Thoracic aorta (tissue), 2 donors: ENCODE measurements around the gene ZNF423. TPM values are rescaled to one million over a fixed set of nuclear protein-coding genes. Genes with fewer than 3 reads are reported as not detected.

Experiments used
- ATAC-seq: fragments of 150-250 bp; one replicate; pipeline ENCODE4 v1.8.0; 2017; ENCODE audit warnings: low read depth; ENCODE audit not compliant: insufficient number of reproducible peaks, low FRiP score
- DNase-seq: peaks from one replicate; pipeline ENCODE4 v3.0.0-alpha.2; 2020; ENCODE audit warnings: low spot score
- H3K27ac ChIP-seq, 2 donors: fragments of 200-600 bp; sonication (generic); 1 replicate in 1 of 2; 2 replicates in 1 of 2; pipeline ENCODE4 v1.5.1; 2016; ENCODE audit warnings: mild to moderate bottlenecking in 2 of 2, moderate library complexity in 2 of 2
- H3K27me3 ChIP-seq: fragments of 200-600 bp; sonication (generic); replicated peaks from 2 replicates; pipeline ENCODE4 v1.6.0; 2016; ENCODE audit warnings: mild to moderate bottlenecking; ENCODE audit not compliant: insufficient read depth
- H3K36me3 ChIP-seq: fragments of 200-600 bp; sonication (generic); one replicate; pipeline ENCODE4 v1.5.1; 2016
- H3K4me1 ChIP-seq, 2 donors: fragments of 200-600 bp; sonication (generic); 1 replicate in 1 of 2; 2 replicates in 1 of 2; pipeline versions ENCODE4 v1.5.1 to v1.6.0; 2016; ENCODE audit warnings: low read depth in 2 of 2, mild to moderate bottlenecking in 1 of 2; ENCODE audit not compliant: control insufficient read depth in 1 of 2
- H3K4me3 ChIP-seq: fragments of 200-600 bp; sonication (generic); 2 replicates; pipeline ENCODE4 v1.5.1; 2016; ENCODE audit warnings: mild to moderate bottlenecking
- H3K9me3 ChIP-seq: fragments of 200-600 bp; sonication (generic); 2 replicates; pipeline ENCODE4 v1.5.1; 2016
- CTCF ChIP-seq: fragments of 200-600 bp; sonication (generic); IDR thresholded peaks from one replicate; pipeline ENCODE4 v1.5.1; 2019; ENCODE audit warnings: antibody characterized with exemption
- total RNA-seq, 2 donors: library from RNA; depleted of rRNA; stranded (reverse); fragments of >200 nt; gene quantifications; one replicate each; pipeline versions ENCODE4 v1.1.0 to v1.2.3, GENCODE V29; 2016

Gene ZNF423
- total RNA-seq, 2 donors from 2014 or later, result 16.2 to 22.9 TPM

- Histone ChIP-seq H3K9me3 (no peaks in the 10 kb centered on the region), H3K4me3 (no peak overlapping the region), H3K36me3 (no peaks in the 10 kb centered on the region), H3K27ac (no peak overlapping the region), H3K4me1 (peaks cover 11 to 20% of the 10 kb centered on the region in 2 donors), H3K27me3 (no peaks in the 10 kb centered on the region)
- DNase-seq (no peak), ATAC-seq (no peak)
- TF ChIP-seq CTCF, result no peak
Observed at GRCh38 chr16:49594685-49595498, 261.0 kb downstream of the ZNF423 start.

GRCh38 chr16:49594153-49594552, 261.8 kb downstream of the ZNF423 start:
- peaks cover 11 to 20% of the 10 kb centered on the region in 2 donors for H3K4me1 ChIP-seq
- no peak for TF ChIP-seq CTCF
- H3K27ac ChIP-seq, result no peak overlapping the region
- no peaks in the 10 kb centered on the region for H3K36me3 ChIP-seq
- H3K4me3 ChIP-seq, result no peak overlapping the region
- H3K27me3 ChIP-seq, result no peaks in the 10 kb centered on the region
- DNase-seq, result no peak
- ATAC-seq, result no peak
- no peaks in the 10 kb centered on the region for H3K9me3 ChIP-seq

DNA sequence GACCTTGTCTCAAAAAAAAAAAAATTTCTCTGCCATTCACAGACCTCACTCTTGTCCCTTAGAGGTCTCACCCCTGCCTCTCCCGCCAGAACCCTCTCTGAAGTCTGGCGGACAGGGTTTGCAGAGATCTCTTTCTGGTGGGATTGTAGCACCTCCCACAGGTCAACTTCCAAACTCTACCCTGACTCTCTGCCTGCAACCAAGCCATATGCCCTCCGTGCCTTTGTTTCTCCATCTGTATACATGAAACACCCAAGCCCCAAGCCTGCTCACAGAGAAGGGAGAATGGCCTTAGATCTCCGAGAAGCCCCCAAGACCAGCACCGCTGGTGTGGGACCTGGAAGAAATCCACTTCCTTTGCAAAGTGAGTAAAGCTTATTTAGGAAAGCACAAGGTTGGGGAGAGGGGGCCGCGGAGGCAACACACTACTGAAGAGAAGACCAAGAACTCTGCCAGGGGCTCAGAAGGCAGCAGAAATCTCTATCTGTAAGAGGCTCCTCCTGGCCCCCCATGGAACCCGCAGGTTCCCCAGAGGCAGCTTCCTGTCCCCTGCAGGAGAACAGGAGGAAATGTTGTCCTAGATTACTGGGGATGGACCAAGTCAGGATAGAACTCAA, 262.4 kb downstream of the ZNF423 start:
- no peak for ATAC-seq
- Histone ChIP-seq H3K27me3 (no peaks in the 10 kb centered on the region), H3K4me3 (no peak overlapping the region), H3K9me3 (no peaks in the 10 kb centered on the region), H3K27ac (no peak overlapping the region), H3K36me3 (no peaks in the 10 kb centered on the region), H3K4me1 (peaks cover 11 to 20% of the 10 kb centered on the region in 2 donors)
- no peak for TF ChIP-seq CTCF
- no peak for DNase-seq

DNA sequence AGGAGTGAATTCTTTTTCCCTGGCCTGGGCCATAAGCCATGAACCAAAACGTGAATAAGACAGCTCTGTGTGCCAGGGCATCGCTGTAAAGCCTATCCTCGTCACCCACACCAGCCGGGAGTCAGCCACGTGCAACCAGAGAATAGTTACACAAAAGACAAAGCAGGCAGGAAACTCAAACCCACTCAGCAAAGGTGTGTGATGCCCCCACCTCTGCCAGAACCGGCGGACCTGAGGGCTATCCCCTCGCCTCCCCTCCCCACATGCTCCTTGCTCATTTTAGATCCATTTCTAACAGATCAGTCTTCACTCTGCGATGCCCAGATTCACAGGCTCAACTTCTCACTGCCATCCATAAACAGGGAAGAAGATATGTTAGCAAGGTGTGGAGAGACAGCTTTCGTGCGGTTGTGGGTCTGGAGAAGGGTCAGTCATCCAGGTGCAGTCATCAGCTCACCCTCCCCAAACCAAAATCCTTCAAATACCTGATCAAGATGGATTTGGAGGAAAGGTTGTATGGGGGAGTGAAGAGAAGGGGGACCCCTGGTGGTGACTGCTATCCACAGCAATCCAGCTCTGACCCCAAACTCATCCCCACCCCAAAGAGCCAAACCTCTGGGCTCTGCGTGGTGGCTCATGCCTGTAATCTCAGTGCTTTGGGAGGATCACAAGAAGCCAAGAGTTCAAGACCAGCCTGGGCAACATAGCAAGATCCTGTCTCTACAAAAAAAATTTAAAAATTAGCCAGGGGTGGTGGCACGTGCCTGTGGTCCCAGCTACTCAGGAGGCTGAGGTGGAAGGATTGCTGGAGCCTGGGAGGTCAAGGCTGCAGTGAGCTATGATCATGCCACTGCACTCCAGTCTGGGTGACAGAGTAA, 263.1 kb downstream of the ZNF423 start:
- DNase-seq, result no peak
- TF ChIP-seq CTCF, result peak; percentile 64
- H3K4me1 ChIP-seq, result peaks cover 11 to 20% of the 10 kb centered on the region in 2 donors
- no peaks in the 10 kb centered on the region for H3K36me3 ChIP-seq
- H3K27ac ChIP-seq, result no peak overlapping the region
- ATAC-seq, result no peak
- no peak overlapping the region for H3K4me3 ChIP-seq
- H3K9me3 ChIP-seq, result no peaks in the 10 kb centered on the region
- no peaks in the 10 kb centered on the region for H3K27me3 ChIP-seq
